CD4-positive, alpha-beta T cell treated with Interleukin-4 for 1 hour (primary cell): ENCODE results near the gene OGFRL1.
"Not testable (repeated sequence)": the region's sequence is repeated elsewhere in the genome, so short reads cannot be mapped to it uniquely, and the experiment has no call there.

Source experiments
- DNase-seq, 2 donors: peaks; one replicate each; pipeline ENCODE4 v3.0.0-alpha.2; 2020 to 2022

Gene OGFRL1

DNA sequence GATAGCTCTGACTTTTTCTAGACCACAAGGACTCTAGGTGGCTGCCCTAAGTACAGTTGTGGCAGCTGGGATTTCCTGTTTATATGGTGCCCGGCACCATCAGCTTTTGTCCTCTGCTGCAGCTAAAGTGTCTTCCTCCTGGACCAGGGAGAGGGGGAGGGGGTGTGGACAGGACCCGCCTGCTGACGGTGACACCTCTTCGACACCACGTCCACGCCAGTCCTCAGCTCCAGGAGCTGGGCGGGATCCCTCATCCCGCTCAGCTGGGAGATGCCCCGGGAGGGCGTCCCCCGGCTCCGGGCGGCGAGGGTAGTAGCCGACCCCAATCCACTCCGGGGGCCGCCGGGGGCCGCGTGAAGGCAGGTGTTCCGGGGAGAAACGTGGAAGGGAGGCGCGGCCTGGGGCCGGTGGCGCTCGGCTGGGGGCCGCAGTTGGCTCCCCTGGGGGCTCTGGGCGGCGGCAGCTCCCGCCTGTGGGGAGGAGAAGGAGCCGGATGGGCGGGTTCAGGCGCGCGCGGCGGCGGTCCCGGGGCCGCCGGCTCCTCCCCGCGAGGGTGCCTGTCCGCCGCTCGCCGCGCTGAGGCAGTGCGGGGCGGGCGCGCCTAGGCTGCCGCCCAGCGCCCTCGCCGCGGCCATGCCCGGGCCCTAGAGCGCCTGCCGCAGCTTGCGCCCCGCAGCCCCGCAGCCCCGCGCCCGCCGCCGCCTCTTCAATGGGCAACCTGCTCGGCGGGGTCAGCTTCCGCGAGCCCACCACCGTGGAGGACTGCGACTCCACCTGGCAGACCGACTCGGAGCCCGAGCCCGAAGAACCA is at the start of gene OGFRL1:
Gene OGFRL1 (plus strand): TSS at position 584 of the 811 bp plus-strand sequence. CDS start 126 bp downstream, at position 710.
- peak; percentile 74 to 75 for DNase-seq

DNA sequence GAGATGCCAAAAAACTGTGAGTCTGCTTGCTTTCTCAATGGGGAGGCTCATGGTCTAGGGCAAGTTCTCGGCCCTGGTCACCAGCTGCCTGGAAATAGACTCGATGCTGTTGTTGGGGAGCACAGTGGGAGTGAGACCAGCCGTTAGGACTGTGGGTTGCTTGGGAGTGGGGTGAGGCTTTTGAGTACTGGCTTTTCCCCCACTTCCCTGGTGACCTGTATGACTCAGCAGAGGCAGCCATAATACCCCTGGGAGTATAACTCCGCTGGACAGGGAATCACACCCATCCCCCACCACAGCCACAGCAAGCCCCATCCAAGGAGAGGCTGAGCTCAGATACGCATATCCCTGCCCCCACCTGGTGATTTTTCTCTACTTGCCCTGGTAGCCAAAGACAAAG is 48.9 kb upstream of the OGFRL1 start:
- DNase-seq: no peak

DNA sequence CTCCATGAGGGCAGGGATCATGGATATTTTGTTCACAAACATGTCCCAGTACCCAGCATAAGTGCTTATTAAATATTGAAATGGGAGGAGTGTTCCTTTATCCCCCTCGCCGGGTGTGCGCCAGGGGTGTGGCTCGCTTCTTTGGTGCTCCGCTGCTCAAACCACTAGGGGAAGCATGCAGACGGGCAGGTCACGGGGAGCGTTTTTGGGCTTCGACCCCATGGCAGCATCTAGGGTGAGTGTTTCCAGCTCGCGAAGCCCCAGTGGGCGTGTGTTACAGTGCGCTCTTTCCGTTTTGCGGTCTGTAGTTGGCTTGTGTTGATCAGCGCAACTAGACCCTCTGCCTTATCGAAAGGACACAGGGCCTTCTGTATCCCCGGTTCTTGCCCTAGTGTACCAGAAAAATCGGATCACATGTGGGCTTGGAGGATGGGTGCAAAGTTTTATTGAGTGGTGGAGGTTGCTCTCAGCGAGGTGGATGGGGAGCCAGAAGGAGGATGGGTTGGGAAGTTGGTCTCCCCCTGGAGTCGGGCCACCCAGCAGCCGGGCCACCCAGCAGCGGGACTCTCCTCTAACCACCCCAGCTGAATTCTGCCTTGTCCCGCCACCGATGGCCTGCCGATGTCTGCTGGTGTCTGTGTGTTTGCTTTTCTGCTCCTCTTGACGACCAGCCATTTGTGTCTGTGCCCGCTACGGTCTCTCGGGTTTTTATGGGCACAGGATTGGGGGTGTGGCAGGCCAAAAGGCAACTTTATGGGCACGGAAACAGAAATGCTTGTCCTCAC is 43.2 kb upstream of the OGFRL1 start:
- no peak for DNase-seq

DNA sequence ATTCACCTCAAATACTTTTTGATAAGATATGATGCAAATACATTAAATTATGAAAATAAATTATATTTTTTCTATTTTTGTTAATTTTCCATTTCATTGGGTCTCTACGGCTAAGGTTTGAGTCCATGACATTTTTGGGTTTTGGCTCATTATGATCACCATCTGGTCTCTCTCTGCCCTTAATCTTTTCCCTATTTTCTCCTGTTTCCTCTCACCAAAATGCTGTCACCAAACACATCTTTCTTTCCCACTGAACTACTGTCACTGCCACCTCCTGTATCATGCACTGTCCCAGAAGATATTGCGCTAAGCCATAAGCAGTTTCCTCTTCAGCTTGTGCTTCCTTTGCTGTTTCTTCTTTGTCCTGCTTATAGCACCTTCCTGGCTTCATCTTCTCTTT is 42.0 kb upstream of the OGFRL1 start:
- no peak for DNase-seq

DNA sequence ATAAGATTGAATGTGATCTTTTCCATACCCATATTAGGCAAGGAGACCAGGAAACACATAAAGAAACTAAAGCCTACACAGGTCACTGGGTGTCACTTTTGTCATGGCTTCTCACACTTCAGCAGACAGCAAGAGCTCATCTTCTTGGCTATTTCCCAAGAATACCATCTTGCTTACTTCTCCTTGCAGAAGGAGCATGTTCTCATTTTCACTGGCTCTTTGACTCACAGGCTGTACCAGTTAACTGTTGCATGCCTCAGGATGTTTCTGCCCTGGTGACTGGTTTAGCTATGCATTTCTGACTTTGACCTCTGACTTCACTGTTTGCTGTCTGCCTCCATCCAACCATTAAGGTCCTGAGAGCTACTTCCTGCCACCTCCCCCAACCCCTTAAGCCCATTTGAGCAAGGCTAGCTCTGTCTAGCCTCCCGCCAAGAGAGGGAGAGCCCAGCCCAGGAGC is 40.3 kb upstream of the OGFRL1 start:
- peak; percentile 17 to 53 for DNase-seq

DNA sequence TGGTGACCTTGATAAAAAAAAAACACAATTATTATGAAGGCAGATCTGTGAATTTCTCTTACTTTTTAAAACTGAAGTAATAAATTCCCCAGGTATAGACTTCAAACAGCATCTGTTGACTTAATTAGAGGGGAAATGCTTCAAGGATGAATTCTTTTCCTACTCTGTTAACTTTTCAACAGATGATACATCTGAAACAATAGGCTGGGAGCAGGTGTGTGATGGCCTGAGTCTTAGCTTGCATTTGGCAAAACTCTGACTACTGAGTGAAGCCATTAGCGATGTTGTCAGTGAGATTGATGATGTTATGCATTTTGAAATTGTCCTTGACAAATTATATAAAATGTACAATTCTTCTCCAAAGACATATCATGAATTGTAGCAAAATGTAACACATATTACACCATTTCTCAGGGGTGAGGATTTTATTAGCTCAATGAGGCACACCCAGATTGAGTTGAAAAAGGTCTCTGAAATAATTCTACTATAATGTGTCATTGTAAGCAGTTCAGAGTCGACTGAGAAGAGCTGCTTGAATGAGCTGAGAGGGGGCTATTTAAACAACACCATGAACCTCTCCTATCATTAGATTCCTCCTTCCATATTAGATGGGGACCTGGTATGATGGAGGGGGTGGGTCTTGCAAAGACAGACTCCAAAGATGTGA is 39.6 kb upstream of the OGFRL1 start:
- DNase-seq: no peak

DNA sequence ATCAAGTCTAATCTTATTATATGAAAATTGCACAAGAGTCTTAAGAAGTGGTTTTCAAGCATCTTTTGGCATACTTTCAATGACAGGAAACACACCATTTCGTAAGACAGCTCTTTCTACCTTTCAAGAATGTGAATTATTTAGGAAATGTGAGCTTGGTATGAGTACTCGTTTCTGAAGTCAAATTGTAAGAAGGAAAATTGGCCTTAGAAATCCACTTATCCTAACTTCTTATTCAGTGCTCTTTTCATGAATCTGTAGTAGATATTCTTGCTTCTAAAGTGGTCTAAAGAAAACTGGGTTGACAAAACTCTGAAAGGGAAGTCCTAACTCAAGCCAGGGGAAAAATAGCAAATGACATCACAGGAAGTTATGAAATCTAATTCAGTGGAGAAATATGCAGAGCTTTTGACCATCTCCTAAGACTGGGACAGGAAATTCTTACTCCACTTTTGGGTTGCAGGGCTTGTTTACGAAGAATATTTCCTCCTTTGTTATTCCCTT is 38.5 kb upstream of the OGFRL1 start:
- no peak for DNase-seq

DNA sequence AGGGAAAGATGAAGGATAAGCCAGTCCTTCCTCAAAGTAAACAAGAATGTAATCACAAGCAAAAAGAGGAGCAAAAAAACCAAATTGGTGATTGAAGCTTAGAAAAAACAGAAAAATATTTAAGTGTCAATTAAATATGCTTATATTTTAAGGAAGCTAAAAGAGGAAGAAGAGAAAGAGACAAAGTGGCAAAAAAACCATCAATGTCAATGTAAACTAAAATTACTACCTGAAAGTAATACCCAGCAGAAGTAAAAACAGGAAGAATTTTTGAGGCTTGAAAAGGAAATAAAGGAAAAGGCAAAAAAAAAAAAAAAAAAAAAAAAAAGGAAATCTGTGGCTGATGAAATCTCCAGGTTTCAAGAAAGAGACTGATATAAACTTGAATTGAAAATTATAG is 36.2 kb upstream of the OGFRL1 start:
- no peak for DNase-seq

DNA sequence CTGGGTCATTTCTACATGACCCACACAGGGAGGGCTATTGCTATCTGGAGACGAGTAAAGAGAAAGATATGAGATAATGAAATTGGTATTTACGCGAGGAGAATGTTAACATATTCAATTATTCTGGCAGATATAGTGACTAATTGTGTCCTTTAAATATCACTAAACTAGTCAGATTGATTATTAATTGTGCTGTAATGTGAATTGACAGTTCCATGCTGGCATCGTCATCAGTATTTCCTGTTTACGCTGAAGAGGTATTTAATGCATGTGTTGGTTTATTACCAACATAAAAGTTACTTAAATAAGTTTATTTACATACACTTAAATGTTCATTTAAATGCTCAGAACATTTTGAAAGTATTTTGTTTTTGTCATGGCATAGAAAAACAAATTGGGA is 35.7 kb upstream of the OGFRL1 start:
- no peak for DNase-seq

DNA sequence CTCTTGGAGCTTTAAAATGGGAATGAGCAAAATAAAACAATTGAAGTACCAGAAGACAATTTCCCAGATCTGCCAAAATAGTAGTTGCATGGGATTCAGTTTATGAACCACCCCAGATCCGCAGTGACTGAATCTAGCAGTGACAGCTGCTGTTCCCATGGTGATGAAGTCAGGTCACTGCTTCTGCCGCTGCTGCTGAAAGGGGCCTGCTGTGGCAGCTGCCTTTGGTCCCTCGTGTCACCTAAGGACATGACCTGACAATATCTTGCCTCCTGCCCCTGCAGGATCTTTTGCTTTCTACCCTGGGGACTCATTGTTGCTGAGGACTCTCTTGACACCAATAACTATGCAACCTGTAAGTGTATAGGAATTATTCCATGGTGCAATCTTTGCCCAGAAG is 34.3 kb upstream of the OGFRL1 start:
- DNase-seq: no peak

DNA sequence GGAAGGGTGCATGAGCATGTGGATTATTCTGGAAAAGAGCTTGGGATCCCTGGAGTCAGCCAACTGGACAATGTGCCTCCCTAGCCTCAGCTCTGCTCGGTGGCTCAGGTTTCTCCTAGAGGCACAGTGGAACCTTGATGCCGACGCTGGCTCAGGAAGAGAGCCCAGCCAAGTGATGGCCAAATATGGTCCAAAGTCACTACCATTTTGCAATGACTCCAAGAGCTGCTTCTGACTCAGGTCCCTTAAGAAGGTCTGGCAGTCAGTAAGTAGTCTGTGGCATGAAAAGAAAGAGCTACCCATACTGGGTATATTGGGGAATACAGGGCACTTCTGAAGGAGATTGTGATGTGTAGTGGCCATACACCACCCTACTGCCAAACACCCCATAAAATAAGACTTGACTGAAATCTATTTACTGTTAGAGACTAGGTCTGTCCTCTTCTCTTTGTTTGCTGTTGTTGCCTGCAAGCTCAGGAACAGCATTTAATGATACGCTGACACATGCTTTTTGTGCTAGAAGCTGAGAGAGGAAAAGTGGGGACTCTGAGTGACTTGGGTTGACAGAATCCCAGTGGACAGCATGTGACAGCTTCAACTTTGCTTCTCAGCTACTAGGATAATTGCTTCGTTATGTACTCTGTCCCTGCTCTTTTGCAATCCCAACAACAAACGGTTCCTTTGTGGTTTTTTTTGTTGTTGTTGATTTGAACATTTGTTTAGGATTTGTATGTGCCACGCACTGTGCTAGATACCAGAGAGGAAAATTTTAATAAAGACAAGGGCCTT is 30.3 kb upstream of the OGFRL1 start:
- DNase-seq: no peak

DNA sequence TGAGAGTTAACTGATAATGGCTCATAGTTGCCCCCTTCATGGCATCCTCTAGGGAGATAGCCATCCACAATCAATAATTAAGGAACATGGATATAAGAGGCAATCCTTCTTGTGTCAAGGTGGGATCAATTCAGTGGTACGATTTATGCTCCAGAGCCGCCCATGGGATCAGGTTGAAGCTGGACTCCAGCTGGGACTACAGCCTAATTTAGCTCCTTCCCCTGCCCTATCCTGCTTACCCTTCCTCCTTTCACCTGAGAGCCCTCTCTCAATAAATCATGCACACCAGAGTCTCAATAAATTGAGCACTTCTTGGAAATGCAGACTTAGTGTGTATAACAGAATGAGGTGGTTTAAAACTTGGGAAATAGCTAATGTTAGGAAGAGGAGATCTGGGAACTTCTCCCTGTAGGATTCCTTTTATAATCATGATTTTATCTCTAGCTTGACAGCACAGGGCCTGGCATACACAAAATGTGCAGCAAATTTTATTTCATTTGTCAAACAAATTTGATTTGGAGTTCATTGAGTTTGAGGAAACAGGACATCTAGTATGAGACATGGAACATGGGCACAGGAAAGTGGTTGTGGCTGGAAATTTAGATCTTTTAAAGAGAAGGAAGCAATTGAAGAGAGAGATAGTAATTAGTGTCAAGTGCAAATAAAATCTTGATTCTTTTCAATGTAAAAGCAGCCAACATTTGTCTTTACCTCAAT is 28.6 kb upstream of the OGFRL1 start:
- DNase-seq: no peak

DNA sequence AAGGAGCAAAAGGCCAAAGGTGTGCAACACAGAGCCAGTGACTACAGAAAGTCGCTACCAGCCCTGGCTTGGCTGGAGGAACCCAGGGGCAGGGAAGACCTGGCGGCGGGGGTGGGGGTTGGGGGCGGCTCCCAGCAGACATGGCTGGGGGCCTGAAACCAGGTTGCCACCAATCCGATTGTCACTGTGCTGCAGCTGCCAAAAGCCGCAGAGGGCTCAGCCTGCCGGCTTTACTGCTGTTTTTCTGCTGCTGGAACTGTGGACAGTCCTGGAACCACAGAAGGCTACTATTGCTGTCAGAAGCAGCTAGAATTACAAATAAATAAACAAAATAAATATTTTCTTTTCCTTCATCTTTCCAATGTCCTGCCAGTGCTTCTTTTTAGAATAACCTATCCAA is 25.7 kb upstream of the OGFRL1 start:
- DNase-seq: no peak

DNA sequence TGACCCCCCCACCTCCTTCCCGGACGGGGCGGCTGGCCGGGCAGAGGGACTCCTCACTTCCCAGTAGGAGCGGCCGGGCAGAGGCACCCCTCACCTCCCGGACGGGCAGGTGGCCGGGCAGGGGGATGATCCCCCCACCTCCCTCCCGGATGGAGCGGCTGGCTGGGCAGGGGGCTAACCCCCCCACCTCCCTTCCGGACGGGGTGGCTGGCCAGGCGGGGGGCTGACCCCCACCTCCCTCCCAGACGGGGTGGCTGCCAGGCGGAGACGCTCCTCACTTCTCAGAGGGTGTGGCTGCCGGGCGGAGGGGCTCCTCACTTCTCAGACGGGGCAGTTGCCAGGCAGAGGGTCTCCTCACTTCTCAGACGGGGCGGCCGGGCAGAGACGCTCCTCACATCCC is 22.2 kb upstream of the OGFRL1 start:
- not testable (repeated sequence) for DNase-seq

DNA sequence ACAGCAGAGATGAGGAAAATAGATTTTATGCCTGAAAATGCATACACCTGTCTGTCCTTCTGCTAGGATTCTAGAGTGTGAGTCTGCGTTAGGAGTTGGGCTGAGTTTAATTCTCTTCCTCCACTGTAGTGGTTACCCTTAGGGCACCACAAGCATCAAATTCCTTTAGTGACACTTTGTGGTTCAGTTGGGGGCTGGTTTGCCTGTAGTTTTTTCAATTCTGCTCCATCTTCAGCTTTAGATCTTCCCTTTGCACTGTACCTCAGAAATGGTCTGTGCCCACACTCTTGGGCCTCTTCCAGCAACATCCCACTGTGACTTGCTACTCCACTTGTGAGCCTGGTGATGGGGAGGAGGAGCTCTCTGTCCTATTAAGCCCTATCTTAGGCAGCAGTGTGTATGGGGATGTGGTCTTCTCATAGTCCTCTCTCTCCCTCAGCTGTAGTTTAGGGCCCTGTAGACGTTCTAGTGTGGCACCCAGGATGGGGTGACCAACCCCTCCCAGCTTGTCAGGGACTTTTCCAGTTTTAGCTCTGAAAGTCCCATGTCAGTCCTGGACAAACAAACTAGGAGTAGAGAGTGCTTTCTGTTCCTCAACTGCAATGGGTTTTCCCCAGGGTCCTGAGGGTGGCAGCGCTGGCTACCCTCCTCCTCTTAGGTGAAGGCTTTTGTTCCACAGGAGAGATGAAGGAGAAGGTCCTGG is 19.7 kb upstream of the OGFRL1 start:
- no peak for DNase-seq

DNA sequence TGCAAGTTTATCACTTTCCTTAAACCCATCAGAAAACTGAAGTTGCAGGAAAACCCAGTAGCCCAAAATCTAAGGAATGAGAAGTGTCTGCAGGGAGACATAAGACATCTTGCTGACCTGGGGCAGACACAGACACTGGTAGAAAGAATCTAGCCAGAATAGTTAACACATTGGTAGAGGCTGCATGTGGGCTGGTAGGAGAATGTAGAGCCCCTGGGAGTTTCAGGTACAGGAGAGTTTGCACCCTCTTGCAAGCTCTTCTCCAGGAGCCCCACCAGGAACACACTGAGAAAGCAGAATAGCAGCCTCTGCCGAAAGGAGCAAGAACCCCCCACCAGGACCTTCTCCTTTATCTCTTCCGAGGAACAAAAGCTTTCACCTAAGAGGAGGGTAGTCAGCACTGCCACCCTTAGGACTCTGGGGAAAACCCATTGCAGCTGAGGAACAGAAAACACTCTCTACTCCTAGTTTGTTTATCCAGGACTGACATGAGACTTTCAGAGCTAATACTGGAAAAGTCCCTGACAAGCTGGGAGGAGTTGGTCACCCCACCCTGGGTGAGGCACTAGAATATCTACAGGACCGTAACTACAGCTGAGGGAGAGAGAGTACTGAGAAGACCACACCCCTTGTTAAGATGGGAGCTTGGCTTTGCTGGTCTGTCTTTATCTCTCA is 10.5 kb upstream of the OGFRL1 start:
- no peak for DNase-seq

DNA sequence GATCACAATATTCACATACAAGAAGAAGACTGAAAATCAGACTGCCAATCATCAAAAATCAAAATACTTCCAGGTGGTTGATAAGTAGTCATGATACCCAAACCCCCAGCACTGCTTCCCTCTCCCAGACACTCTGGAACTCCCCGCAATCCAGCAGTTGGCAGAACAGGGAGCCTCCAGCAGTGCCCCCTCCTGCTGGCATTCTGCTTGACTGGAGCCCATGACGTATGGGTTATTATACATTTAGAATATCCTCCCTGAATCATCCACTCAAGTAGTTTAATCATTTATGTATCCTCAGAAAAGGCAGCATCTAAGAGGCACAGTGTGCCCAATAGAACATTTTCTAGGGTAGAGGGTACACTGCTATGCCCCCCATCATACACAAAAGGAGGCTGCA is 9.3 kb upstream of the OGFRL1 start:
- DNase-seq: no peak

DNA sequence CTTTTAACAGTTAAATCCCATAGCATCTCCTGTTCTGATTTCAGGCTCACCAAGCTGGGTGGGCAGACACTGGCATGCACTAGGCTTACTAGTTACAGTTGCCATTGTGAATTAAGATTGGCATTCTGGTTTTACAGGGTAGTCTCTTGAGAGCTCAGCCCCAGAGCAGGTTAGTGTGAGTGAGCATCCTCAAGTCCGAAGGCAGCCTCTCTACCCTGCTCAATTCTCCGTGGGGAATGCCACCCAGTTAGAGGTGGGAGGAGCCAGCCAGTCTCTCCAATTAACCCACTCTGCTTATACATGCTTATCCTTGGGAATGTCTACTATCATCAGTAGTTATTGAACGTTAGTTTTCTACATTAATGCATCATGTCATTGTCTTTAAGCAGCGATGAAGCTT is 8.9 kb upstream of the OGFRL1 start:
- no peak for DNase-seq

DNA sequence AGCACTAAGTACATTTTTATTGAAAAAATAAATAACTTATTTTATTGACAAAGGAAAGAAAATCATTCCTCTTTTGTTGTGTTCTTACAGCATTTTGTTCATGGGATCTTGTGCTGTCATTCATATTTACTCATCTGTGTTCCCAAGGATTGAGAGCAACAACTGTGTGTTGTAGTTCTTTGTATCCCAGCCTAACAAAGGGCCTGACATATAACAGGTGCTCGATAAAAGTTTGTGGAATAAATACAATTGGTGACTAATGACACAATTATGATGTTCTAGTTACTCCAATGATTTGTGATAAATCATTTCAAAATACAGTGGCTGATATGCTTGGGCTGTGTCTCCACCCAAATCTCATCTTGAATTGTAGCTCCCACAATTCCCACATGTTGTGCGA is 7.9 kb upstream of the OGFRL1 start:
- no peak for DNase-seq

DNA sequence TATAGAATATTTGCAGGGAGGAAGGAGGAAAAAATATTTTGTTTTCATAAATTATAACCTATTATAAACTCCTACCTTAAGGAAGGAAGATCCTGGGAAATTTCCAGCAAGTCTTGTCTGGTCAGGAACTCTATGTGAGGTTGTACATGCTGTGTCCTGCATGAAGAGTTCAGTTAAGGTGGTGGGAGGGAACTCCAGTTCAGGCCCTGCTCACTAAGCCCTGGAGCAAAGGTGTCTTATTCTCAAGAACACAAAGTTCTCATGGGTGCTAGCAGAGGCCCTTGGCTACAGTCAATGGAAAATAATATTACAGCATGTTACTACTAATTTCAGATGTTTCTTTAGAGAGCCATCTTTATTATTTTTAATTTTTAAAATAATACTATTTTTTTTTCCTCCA is 3.8 kb upstream of the OGFRL1 start:
- no peak for DNase-seq

DNA sequence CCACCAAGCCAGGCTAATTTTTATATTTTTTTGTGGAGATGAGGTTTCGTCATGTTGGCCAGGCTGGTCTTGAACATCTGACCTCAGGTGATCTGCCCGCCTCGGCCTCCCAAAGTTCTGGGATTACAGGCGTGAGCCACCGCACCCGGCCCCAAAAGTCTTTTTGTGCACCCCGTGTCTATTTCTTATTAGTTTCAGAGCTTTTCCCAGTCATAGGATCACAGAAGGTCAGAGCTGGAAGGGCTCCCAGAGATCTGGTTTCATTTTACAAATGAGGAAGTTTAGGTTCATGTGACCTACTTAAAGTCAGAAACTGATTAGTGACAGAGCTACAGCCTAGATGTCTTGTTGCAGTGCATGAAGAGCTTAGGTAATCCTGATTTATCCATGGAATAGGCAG is 1.6 kb upstream of the OGFRL1 start:
- DNase-seq: peak in 1 of 2 donors; percentile 8
